HepG2 (cell line): Measurements from ENCODE around the gene POLR2J. TPM values are rescaled to one million over a fixed set of nuclear protein-coding genes. Genes with fewer than 3 reads are reported as not detected.

Source experiments
- BRD4 ChIP-seq: sonication (generic); formaldehyde crosslinking; IDR thresholded peaks from 2 replicates; pipeline ENCODE4 v1.4.0; 2020; ENCODE audit warnings: missing genetic modification reagents
- CREB1 ChIP-seq, 2 experiments: fragments of 450-650 bp in 1 of 2; IDR thresholded peaks; 2 replicates each; pipeline ENCODE4 v1.6.1; 2016 to 2017; ENCODE audit warnings: control low read depth in 1 of 2, mild to moderate bottlenecking in 1 of 2, missing compliant biosample characterization in 1 of 2, missing genetic modification characterization in 1 of 2
- HES4 ChIP-seq: sonication (generic); formaldehyde crosslinking; IDR thresholded peaks from 2 replicates; pipeline ENCODE4 v1.9.0; 2021; ENCODE audit warnings: mild to moderate bottlenecking, missing genetic modification reagents, borderline replicate concordance
- HOXD1 ChIP-seq: sonication (generic); formaldehyde crosslinking; IDR thresholded peaks from 2 replicates; pipeline ENCODE4 v1.5.0; 2020; ENCODE audit warnings: missing genetic modification reagents
- MAZ ChIP-seq, 2 experiments: sonication (generic) in 1 of 2; formaldehyde crosslinking in 1 of 2; IDR thresholded peaks; 2 replicates each; pipeline versions ENCODE4 v1.5.0 to v1.6.1; 2012 to 2020; ENCODE audit warnings: low read depth in 2 of 2, mild to moderate bottlenecking in 2 of 2, borderline replicate concordance in 1 of 2, improper control_type of control experiment in 1 of 2, low read length in 1 of 2, missing genetic modification reagents in 1 of 2, moderate library complexity in 1 of 2
- PHF20 ChIP-seq: sonication (generic); formaldehyde crosslinking; IDR thresholded peaks from 2 replicates; pipeline ENCODE4 v1.5.0; 2020; ENCODE audit warnings: mild to moderate bottlenecking, missing genetic modification reagents
- SIN3A ChIP-seq: IDR thresholded peaks from 2 replicates; pipeline ENCODE4 v1.6.1; 2011; ENCODE audit warnings: low read depth, mild to moderate bottlenecking, control low read depth, low read length, borderline replicate concordance
- SP1 ChIP-seq, 2 experiments: fragments of 450-650 bp in 1 of 2; sonication (generic) in 1 of 2; formaldehyde crosslinking in 1 of 2; IDR thresholded peaks; 2 replicates each; pipeline versions ENCODE4 v1.4.0 to v1.6.1; 2016 to 2020; ENCODE audit warnings: missing genetic modification reagents in 1 of 2
- STAT6 ChIP-seq: sonication (generic); formaldehyde crosslinking; IDR thresholded peaks from 2 replicates; pipeline ENCODE4 v1.4.0; 2020; ENCODE audit warnings: missing genetic modification reagents, mild to moderate bottlenecking, borderline replicate concordance
- TBX3 ChIP-seq: fragments of 450-650 bp; IDR thresholded peaks from 2 replicates; pipeline ENCODE4 v1.6.1; 2017; ENCODE audit warnings: antibody characterized with exemption, mild to moderate bottlenecking, inconsistent platforms, borderline replicate concordance
- TFE3 ChIP-seq: IDR thresholded peaks from 2 replicates; pipeline ENCODE4 v1.6.1; 2016
- ZBTB39 ChIP-seq: sonication (generic); formaldehyde crosslinking; IDR thresholded peaks from 2 replicates; pipeline ENCODE4 v1.5.0; 2020; ENCODE audit warnings: missing genetic modification reagents
- ZFAT ChIP-seq: sonication (generic); formaldehyde crosslinking; conservative IDR thresholded peaks from 2 replicates; pipeline ENCODE4 v1.8.1; 2023; ENCODE audit warnings: missing genetic modification reagents, inconsistent platforms
- ZFP36L2 ChIP-seq: sonication (generic); formaldehyde crosslinking; IDR thresholded peaks from 2 replicates; pipeline ENCODE4 v1.4.0; 2020; ENCODE audit warnings: missing genetic modification reagents
- ZFP62 ChIP-seq: sonication (generic); formaldehyde crosslinking; IDR thresholded peaks from 2 replicates; pipeline ENCODE4 v1.4.0; 2020; ENCODE audit warnings: missing genetic modification reagents
- ZNF10 ChIP-seq: sonication (generic); formaldehyde crosslinking; IDR thresholded peaks from 2 replicates; pipeline ENCODE4 v1.4.0; 2020; ENCODE audit warnings: mild to moderate bottlenecking, low read depth, missing genetic modification reagents, borderline replicate concordance
- ZNF18 ChIP-seq: sonication (generic); formaldehyde crosslinking; IDR thresholded peaks from 2 replicates; pipeline ENCODE4 v1.8.0; 2022; ENCODE audit warnings: mild to moderate bottlenecking, missing genetic modification reagents; ENCODE audit not compliant: insufficient replicate concordance
- ZNF329 ChIP-seq: sonication (generic); formaldehyde crosslinking; IDR thresholded peaks from 2 replicates; pipeline ENCODE4 v1.9.0; 2021; ENCODE audit warnings: low read depth, mild to moderate bottlenecking, missing genetic modification reagents
- ZNF740 ChIP-seq: sonication (generic); formaldehyde crosslinking; IDR thresholded peaks from 2 replicates; pipeline ENCODE4 v1.4.0; 2020; ENCODE audit warnings: missing genetic modification reagents
- polyA plus RNA-seq, 8 experiments: library from polyadenylated mRNA; depleted of rRNA in 3 of 8; stranded (reverse) in 7 of 8; unstranded in 1 of 8; fragments of >200 nt; fragmentation: Illumina TruSeq in 4 of 8; extraction: Trizol in 4 of 8; gene quantifications; 2 replicates each; pipeline versions ENCODE4 v1.2.1 to v1.2.3, GENCODE V29; 2011 to 2016; ENCODE audit warnings: low read depth in 4 of 8, missing spikeins in 1 of 8, mixed read lengths in 1 of 8; ENCODE audit not compliant: insufficient read depth in 1 of 8
- total RNA-seq, 5 experiments: library from RNA; depleted of rRNA; stranded (reverse); fragments of >200 nt; fragmentation: Illumina TruSeq; extraction: Trizol; gene quantifications; 2 replicates each; pipeline ENCODE4 v1.2.3, GENCODE V29; 2016; ENCODE audit warnings: low read depth in 1 of 5

Gene POLR2J
- total and polyA plus RNA-seq, 2 of the 13 experiments (the other 11 are each of a cell fraction or from before 2014, with no cell fraction given): 41.2 to 71.4 TPM

GRCh38 chr7:102464577-102465280 lies 14.0 kb downstream of the POLR2J start, which contains the start of the genes ALKBH4 and LRWD1 (continued):
- TF ChIP-seq TFE3 (peak; percentile 27; the same call in 1 of the 2 replicates), STAT6 (CRISPR knock-in tag) (no peak), SIN3A (peak; percentile 85; the same call in 1 of the 2 replicates), CREB1 (IDR thresholded peaks at IDR 0.05) (no peak), CREB1 (CRISPR knock-in tag; IDR thresholded peaks at IDR 0.05) (no peak), TBX3 (no peak), ZNF329 (0 out of 2 replicates have a peak, but pooled peaks have one; percentile 51), HOXD1 (CRISPR knock-in tag) (peak; percentile 21; the same call in 1 of the 2 replicates), ZNF740 (CRISPR knock-in tag) (no peak), ZFP62 (CRISPR knock-in tag) (no peak), ZNF18 (no peak), ZBTB39 (no peak; the same call in 1 of the 2 replicates), ZFAT (CRISPR knock-in tag) (no peak), HES4 (CRISPR knock-in tag) (peak; percentile 81; the same call in 1 of the 2 replicates), BRD4 (CRISPR knock-in tag) (no peak), PHF20 (CRISPR knock-in tag) (peak; percentile 77), SP1 (IDR thresholded peaks at IDR 0.05) (no peak), SP1 (CRISPR knock-in tag; IDR thresholded peaks at IDR 0.05) (peak; percentile 25; the same call in 1 of the 2 replicates), ZNF10 (CRISPR knock-in tag) (0 out of 2 replicates have a peak, but pooled peaks have one; percentile 53), MAZ (IDR thresholded peaks at IDR 0.05; ENCODE audit: borderline replicate concordance, low read depth, low read length) (peak; percentile 88), MAZ (CRISPR knock-in tag; IDR thresholded peaks at IDR 0.05; ENCODE audit: low read depth) (peak; percentile 94), ZFP36L2 (CRISPR knock-in tag) (no peak)
